Liver (tissue), 3 donors: ENCODE results near the gene SMYD1.

ENCODE experiments used
- CTCF ChIP-seq: fragments of 150-350 bp; IDR thresholded peaks from 2 replicates; pipeline ENCODE4 v1.5.1; 2017; ENCODE audit warnings: improper control_type of control experiment, low read depth, low read length; ENCODE audit not compliant: missing input control
- FOXA1 ChIP-seq: IDR thresholded peaks from 2 replicates; pipeline ENCODE4 v1.6.1; 2016; ENCODE audit warnings: antibody characterized with exemption
- HNF4A ChIP-seq, 2 donors: conservative IDR thresholded peaks; 2 replicates each; pipeline ENCODE4 v1.6.1; 2016; ENCODE audit warnings: antibody characterized with exemption in 2 of 2, mild to moderate bottlenecking in 2 of 2
- HNF4G ChIP-seq: IDR thresholded peaks from 2 replicates; pipeline ENCODE4 v1.6.1; 2016; ENCODE audit warnings: antibody characterized with exemption
- REST ChIP-seq: IDR thresholded peaks from 2 replicates; pipeline ENCODE4 v1.6.1; 2016; ENCODE audit warnings: antibody characterized with exemption, mild to moderate bottlenecking
- TAF1 ChIP-seq: conservative IDR thresholded peaks from 2 replicates; pipeline ENCODE4 v1.6.1; 2016; ENCODE audit warnings: antibody characterized with exemption, mild to moderate bottlenecking
- donor health status: healthy.
- donor health status: healthy.

GRCh38 chr2:88128654-88129312 lies 61.2 kb downstream of the SMYD1 start:
- TF ChIP-seq CTCF (no peak), HNF4G (no peak), FOXA1 (no peak), REST (no peak), TAF1 (no peak), HNF4A (conservative IDR thresholded peaks at IDR 0.05) (no peak)
